HepG2 (cell line): ENCODE results near the gene F8. TPM values are rescaled to one million over a fixed set of nuclear protein-coding genes. Genes with fewer than 3 reads are reported as not detected.

Source experiments
- ATAC-seq: fragments of 200-7000 bp; cut with Tn5 transposase; 3 replicates; pipeline ENCODE4 v1.9.1; 2020; ENCODE audit warnings: mild to moderate bottlenecking, moderate library complexity
- BruUV-seq: library from RNA; stranded (reverse); fragments of 400-500 nt; replicated peaks from 2 replicates; lab custom pipeline; 2021; lab: Mats Ljungman, UMichigan
- CTCF ChIA-PET: fragments of 300-600 bp; formaldehyde crosslinking; extraction: SDS; loops from one replicate; lab custom pipeline; 2021; ENCODE audit warnings: low total read pairs, inconsistent platforms, low intra/inter-chr PET ratio; lab: Yijun Ruan, JAX
- POLR2A ChIA-PET: fragments of 350-600 bp; sonication (Branson Sonifier 250); formaldehyde crosslinking; loops from one replicate; lab custom pipeline; 2020; ENCODE audit warnings: antibody characterized with exemption, inconsistent platforms; lab: Yijun Ruan, JAX
- DNase-seq: peaks from one replicate; pipeline ENCODE4 v3.0.0-alpha.2; 2015; ENCODE audit warnings: low spot score
- FAIRE-seq: peaks from 3 replicates; lab custom pipeline; 2011; peaks lifted over from hg19 to GRCh38; lab: Jason Lieb, UNC
- H2AFZ ChIP-seq: one replicate; pipeline ENCODE4 v1.6.1; 2011; ENCODE audit warnings: low read length, inconsistent platforms
- H3K27ac ChIP-seq: fragments of 300-600 bp; 3 replicates; pipeline ENCODE4 v1.8.0; 2011; ENCODE audit warnings: mixed run types, mild to moderate bottlenecking, mixed read lengths, low read length, inconsistent platforms; ENCODE audit not compliant: insufficient read depth; ENCODE audit errors: extremely low read length
- H3K27me3 ChIP-seq, 2 experiments: fragments of 200-600 bp in 1 of 2; 2 replicates in 1 of 2; 3 replicates in 1 of 2; pipeline versions ENCODE4 v1.6.0 to v1.8.0; 2011; ENCODE audit warnings: low read length in 2 of 2, mild to moderate bottlenecking in 2 of 2, moderate library complexity in 2 of 2, inconsistent platforms in 1 of 2; ENCODE audit not compliant: insufficient read depth in 2 of 2, control insufficient read depth in 1 of 2
- H3K36me3 ChIP-seq, 2 experiments: fragments of 200-600 bp in 1 of 2; replicated peaks in 1 of 2; 2 replicates in 1 of 2; 3 replicates in 1 of 2; pipeline versions ENCODE4 v1.5.1 to v1.8.0; 2011; ENCODE audit warnings: low read length in 2 of 2, inconsistent platforms in 1 of 2; ENCODE audit not compliant: insufficient read depth in 2 of 2, control insufficient read depth in 1 of 2
- H3K4me1 ChIP-seq: 2 replicates; pipeline ENCODE4 v1.5.1; 2012; ENCODE audit warnings: low read length, inconsistent platforms; ENCODE audit not compliant: insufficient read depth
- H3K4me2 ChIP-seq: 2 replicates; pipeline ENCODE4 v1.6.0; 2011; ENCODE audit warnings: low read depth, low read length, inconsistent platforms
- H3K4me3 ChIP-seq, 3 experiments: fragments of 200-600 bp in 1 of 3; sonication (generic), shearing (Covaris generic) in 1 of 3; replicated peaks in 1 of 3; 2 replicates each; pipeline ENCODE4 v1.5.1; 2011 to 2016; ENCODE audit warnings: low read length in 3 of 3, inconsistent platforms in 2 of 3, low read depth in 2 of 3, mild to moderate bottlenecking in 2 of 3, control low read depth in 1 of 3, mixed read lengths in 1 of 3; ENCODE audit not compliant: insufficient read depth in 1 of 3
- H3K79me2 ChIP-seq: one replicate; pipeline ENCODE4 v1.6.1; 2011; ENCODE audit warnings: low read length, inconsistent platforms; ENCODE audit not compliant: insufficient read depth
- H3K9ac ChIP-seq: 2 replicates; pipeline ENCODE4 v1.6.0; 2011; ENCODE audit warnings: mild to moderate bottlenecking, low read depth, low read length, inconsistent platforms; ENCODE audit not compliant: insufficient read depth
- H3K9me3 ChIP-seq: 2 replicates; pipeline ENCODE4 v1.5.1; 2012; ENCODE audit warnings: mild to moderate bottlenecking, low read length
- H4K20me1 ChIP-seq: 2 replicates; pipeline ENCODE4 v1.6.0; 2011; ENCODE audit warnings: inconsistent platforms, mild to moderate bottlenecking, low read length, moderate library complexity; ENCODE audit not compliant: insufficient read depth
- ATF2 ChIP-seq: sonication (generic); formaldehyde crosslinking; IDR thresholded peaks from 2 replicates; pipeline ENCODE4 v1.4.0; 2020; ENCODE audit warnings: missing genetic modification reagents
- DMAP1 ChIP-seq: IDR thresholded peaks from 2 replicates; pipeline ENCODE4 v1.6.1; 2016
- MED8 ChIP-seq: sonication (generic); formaldehyde crosslinking; IDR thresholded peaks from 2 replicates; pipeline ENCODE4 v1.8.1; 2023; ENCODE audit warnings: mild to moderate bottlenecking, missing genetic modification reagents; ENCODE audit not compliant: insufficient replicate concordance
- STAT5B ChIP-seq: sonication (generic); formaldehyde crosslinking; IDR thresholded peaks from 2 replicates; pipeline ENCODE4 v1.4.0; 2020; ENCODE audit warnings: missing genetic modification reagents
- ZFYVE20 ChIP-seq: sonication (generic); formaldehyde crosslinking; IDR thresholded peaks from 2 replicates; pipeline ENCODE4 v1.8.0; 2023; ENCODE audit warnings: low read depth, mild to moderate bottlenecking, moderate library complexity, missing genetic modification reagents, borderline replicate concordance
- ZNF331 ChIP-seq: sonication (generic); formaldehyde crosslinking; IDR thresholded peaks from 2 replicates; pipeline ENCODE4 v1.4.0; 2020; ENCODE audit warnings: missing genetic modification reagents
- ZNF333 ChIP-seq: sonication (generic); formaldehyde crosslinking; IDR thresholded peaks from 2 replicates; pipeline ENCODE4 v1.4.0; 2020; ENCODE audit warnings: mild to moderate bottlenecking, missing genetic modification reagents, borderline replicate concordance
- ZNF768 ChIP-seq: sonication (generic); formaldehyde crosslinking; IDR thresholded peaks from 2 replicates; pipeline ENCODE4 v1.4.0; 2020; ENCODE audit warnings: missing genetic modification reagents
- ZNF850 ChIP-seq: sonication (generic); formaldehyde crosslinking; conservative IDR thresholded peaks from 2 replicates; pipeline ENCODE4 v1.9.0; 2021; ENCODE audit warnings: mild to moderate bottlenecking, missing genetic modification reagents
- WGBS: methylation state at CpG from one replicate; pipeline ENCODE4 v1.1.6; 2017; ENCODE audit warnings: low lambda C conversion rate; 5-methylcytosine and 5-hydroxymethylcytosine counted together
- in situ Hi-C: cut with HindIII; loops from 2 replicates; pipeline ENCODE4 v1.10.0; 2017; ENCODE audit warnings: low pct_unique_long_range_greater_than_20kb; ENCODE audit not compliant: extremely low pct_ligation_motif_present
- intact Hi-C: fragments of 100-400 bp; cut with micrococcal nuclease; formaldehyde crosslinking; loops from one replicate; pipeline ENCODE4 v1.10.0; 2022; ENCODE audit not compliant: unreplicated experiment
- polyA plus RNA-seq, 8 experiments: library from polyadenylated mRNA; depleted of rRNA in 3 of 8; stranded (reverse) in 7 of 8; unstranded in 1 of 8; fragments of >200 nt; fragmentation: Illumina TruSeq in 4 of 8; extraction: Trizol in 4 of 8; gene quantifications; 2 replicates each; pipeline versions ENCODE4 v1.2.1 to v1.2.3, GENCODE V29; 2011 to 2016; ENCODE audit warnings: low read depth in 4 of 8, missing spikeins in 1 of 8, mixed read lengths in 1 of 8; ENCODE audit not compliant: insufficient read depth in 1 of 8
- total RNA-seq, 5 experiments: library from RNA; depleted of rRNA; stranded (reverse); fragments of >200 nt; fragmentation: Illumina TruSeq; extraction: Trizol; gene quantifications; 2 replicates each; pipeline ENCODE4 v1.2.3, GENCODE V29; 2016; ENCODE audit warnings: low read depth in 1 of 5
- TF ChIP-seq, protein P1 (sequence below): sonication (generic); formaldehyde crosslinking; IDR thresholded peaks from 2 replicates; pipeline ENCODE4 v1.8.1; 2023; ENCODE audit warnings: mild to moderate bottlenecking, inconsistent platforms, moderate library complexity, missing genetic modification reagents, borderline replicate concordance
- TF ChIP-seq, protein P2 (sequence below): fragments of 450-650 bp; IDR thresholded peaks from 2 replicates; pipeline ENCODE4 v1.6.1; 2017
- TF ChIP-seq, protein P3 (sequence below): sonication (generic); formaldehyde crosslinking; IDR thresholded peaks from 2 replicates; pipeline ENCODE4 v1.4.0; 2020; ENCODE audit warnings: missing genetic modification reagents, borderline replicate concordance
- TF ChIP-seq, protein P4 (sequence below): sonication (generic); formaldehyde crosslinking; IDR thresholded peaks from 2 replicates; pipeline ENCODE4 v1.5.0; 2020; ENCODE audit warnings: mild to moderate bottlenecking, missing genetic modification reagents

Gene F8
- total and polyA plus RNA-seq, 2 of the 13 experiments (the other 11 are each of a cell fraction or from before 2014, with no cell fraction given): 0.29 to 0.61 TPM

GRCh38 chrX:154829926-154830442 lies 192.5 kb downstream of the F8 start:
- Histone ChIP-seq H3K9me3 (no peaks in the 10 kb centered on the region), H3K27ac (no peak overlapping the region), H3K9ac (no peak overlapping the region), H3K4me1 (no peaks in the 10 kb centered on the region), H3K79me2 (no peaks in the 10 kb centered on the region), H3K4me2 (no peak overlapping the region), H4K20me1 (no peaks in the 10 kb centered on the region), H3K36me3 (no peaks in the 10 kb centered on the region), H3K4me3 (no peak overlapping the region), H2AFZ (no peak overlapping the region), H3K27me3 (no peaks in the 10 kb centered on the region)
- WGBS: 0% methylated on average over 1 of the region's 1 CpG
- intact Hi-C loops: no loop called here
- FAIRE-seq (no peak), DNase-seq (no peak), ATAC-seq (no peak)
- in situ Hi-C loops: loop anchor here (25.0 kb wide), 1 partner anchor 243 kb away; the partner anchor contains the start of gene CTAG1A
- CTCF ChIA-PET: no interaction called here
- POLR2A ChIA-PET: no interaction called here
- BruUV-seq: no TSS peak
- TF ChIP-seq, protein P1, sequence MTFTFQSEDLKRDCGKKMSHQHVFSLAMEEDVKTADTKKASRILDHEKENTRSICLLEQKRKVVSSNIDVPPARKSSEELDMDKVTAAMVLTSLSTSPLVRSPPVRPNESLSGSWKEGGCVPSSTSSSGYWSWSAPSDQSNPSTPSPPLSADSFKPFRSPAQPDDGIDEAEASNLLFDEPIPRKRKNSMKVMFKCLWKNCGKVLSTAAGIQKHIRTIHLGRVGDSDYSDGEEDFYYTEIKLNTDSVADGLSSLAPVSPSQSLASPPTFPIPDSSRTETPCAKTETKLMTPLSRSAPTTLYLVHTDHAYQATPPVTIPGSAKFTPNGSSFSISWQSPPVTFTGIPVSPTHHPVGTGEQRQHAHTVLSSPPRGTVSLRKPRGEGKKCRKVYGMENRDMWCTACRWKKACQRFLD (CRISPR knock-in tag): no peak
- TF ChIP-seq ZFYVE20: no peak
- TF ChIP-seq ZNF331 (CRISPR knock-in tag): no peak
- TF ChIP-seq ZNF333: no peak
- TF ChIP-seq, protein P2, sequence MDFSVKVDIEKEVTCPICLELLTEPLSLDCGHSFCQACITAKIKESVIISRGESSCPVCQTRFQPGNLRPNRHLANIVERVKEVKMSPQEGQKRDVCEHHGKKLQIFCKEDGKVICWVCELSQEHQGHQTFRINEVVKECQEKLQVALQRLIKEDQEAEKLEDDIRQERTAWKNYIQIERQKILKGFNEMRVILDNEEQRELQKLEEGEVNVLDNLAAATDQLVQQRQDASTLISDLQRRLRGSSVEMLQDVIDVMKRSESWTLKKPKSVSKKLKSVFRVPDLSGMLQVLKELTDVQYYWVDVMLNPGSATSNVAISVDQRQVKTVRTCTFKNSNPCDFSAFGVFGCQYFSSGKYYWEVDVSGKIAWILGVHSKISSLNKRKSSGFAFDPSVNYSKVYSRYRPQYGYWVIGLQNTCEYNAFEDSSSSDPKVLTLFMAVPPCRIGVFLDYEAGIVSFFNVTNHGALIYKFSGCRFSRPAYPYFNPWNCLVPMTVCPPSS: no peak
- no peak for TF ChIP-seq DMAP1
- TF ChIP-seq ZNF850: no peak
- no peak for TF ChIP-seq MED8 (CRISPR knock-in tag)
- no peak for TF ChIP-seq ATF2 (CRISPR knock-in tag)
- TF ChIP-seq, protein P3, sequence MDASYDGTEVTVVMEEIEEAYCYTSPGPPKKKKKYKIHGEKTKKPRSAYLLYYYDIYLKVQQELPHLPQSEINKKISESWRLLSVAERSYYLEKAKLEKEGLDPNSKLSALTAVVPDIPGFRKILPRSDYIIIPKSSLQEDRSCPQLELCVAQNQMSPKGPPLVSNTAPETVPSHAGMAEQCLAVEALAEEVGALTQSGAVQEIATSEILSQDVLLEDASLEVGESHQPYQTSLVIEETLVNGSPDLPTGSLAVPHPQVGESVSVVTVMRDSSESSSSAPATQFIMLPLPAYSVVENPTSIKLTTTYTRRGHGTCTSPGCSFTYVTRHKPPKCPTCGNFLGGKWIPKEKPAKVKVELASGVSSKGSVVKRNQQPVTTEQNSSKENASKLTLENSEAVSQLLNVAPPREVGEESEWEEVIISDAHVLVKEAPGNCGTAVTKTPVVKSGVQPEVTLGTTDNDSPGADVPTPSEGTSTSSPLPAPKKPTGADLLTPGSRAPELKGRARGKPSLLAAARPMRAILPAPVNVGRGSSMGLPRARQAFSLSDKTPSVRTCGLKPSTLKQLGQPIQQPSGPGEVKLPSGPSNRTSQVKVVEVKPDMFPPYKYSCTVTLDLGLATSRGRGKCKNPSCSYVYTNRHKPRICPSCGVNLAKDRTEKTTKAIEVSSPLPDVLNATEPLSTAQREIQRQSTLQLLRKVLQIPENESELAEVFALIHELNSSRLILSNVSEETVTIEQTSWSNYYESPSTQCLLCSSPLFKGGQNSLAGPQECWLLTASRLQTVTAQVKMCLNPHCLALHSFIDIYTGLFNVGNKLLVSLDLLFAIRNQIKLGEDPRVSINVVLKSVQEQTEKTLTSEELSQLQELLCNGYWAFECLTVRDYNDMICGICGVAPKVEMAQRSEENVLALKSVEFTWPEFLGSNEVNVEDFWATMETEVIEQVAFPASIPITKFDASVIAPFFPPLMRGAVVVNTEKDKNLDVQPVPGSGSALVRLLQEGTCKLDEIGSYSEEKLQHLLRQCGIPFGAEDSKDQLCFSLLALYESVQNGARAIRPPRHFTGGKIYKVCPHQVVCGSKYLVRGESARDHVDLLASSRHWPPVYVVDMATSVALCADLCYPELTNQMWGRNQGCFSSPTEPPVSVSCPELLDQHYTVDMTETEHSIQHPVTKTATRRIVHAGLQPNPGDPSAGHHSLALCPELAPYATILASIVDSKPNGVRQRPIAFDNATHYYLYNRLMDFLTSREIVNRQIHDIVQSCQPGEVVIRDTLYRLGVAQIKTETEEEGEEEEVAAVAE: no peak
- TF ChIP-seq ZNF768: no peak
- no peak for TF ChIP-seq STAT5B (CRISPR knock-in tag)
- TF ChIP-seq, protein P4, sequence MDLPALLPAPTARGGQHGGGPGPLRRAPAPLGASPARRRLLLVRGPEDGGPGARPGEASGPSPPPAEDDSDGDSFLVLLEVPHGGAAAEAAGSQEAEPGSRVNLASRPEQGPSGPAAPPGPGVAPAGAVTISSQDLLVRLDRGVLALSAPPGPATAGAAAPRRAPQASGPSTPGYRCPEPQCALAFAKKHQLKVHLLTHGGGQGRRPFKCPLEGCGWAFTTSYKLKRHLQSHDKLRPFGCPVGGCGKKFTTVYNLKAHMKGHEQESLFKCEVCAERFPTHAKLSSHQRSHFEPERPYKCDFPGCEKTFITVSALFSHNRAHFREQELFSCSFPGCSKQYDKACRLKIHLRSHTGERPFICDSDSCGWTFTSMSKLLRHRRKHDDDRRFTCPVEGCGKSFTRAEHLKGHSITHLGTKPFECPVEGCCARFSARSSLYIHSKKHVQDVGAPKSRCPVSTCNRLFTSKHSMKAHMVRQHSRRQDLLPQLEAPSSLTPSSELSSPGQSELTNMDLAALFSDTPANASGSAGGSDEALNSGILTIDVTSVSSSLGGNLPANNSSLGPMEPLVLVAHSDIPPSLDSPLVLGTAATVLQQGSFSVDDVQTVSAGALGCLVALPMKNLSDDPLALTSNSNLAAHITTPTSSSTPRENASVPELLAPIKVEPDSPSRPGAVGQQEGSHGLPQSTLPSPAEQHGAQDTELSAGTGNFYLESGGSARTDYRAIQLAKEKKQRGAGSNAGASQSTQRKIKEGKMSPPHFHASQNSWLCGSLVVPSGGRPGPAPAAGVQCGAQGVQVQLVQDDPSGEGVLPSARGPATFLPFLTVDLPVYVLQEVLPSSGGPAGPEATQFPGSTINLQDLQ (CRISPR knock-in tag): no peak
